ENCODE results near the gene LDLRAD3. TPM values are rescaled to one million over a fixed set of nuclear protein-coding genes. Genes with fewer than 3 reads are reported as not detected.
A peak's percentile ranks its signal among the peaks of the same experiment; 100 is the strongest.

LDLRAD3 gene
- total and polyA plus RNA-seq, 12 donors = 0.87 to 5.1 (median 1.7) TPM

GRCh38 chr11:36249246-36249645, 305.4 kb downstream of the LDLRAD3 start:
- WGBS, 2 donors = 79 to 83% methylated on average over 2 of the region's 2 CpGs
- H3K27ac ChIP-seq = peak overlapping the region in 1 of 10 donors; percentile 63
- H3K9me3 ChIP-seq = peaks cover 0 to 16% (median 0%) of the 10 kb centered on the region in 11 donors
- H3K4me3 ChIP-seq = no peak overlapping the region
- TF ChIP-seq CTCF (IDR thresholded peaks at IDR 0.05) = no peak
- H3K4me1 ChIP-seq = peaks cover 0 to 21% (median 0%) of the 10 kb centered on the region in 9 donors
- no peaks in the 10 kb centered on the region for H3K36me3 ChIP-seq
- intact Hi-C loops (cut with DNase I) = no loop called here
- DNase-seq (no peak), ATAC-seq (no peak)
- peaks cover 0 to 13% (median 0%) of the 10 kb centered on the region in 7 donors for H3K27me3 ChIP-seq

- Histone ChIP-seq H3K9me3 (peaks cover 0 to 26% (median 3%) of the 10 kb centered on the region in 11 donors), H3K27me3 (peaks cover 0 to 18% (median 0%) of the 10 kb centered on the region in 7 donors), H3K27ac (no peak overlapping the region), H3K4me3 (no peak overlapping the region), H3K36me3 (no peaks in the 10 kb centered on the region), H3K4me1 (peaks cover 0 to 21% (median 0%) of the 10 kb centered on the region in 9 donors)
- WGBS, 2 donors = 84 to 90% methylated on average over 2 of the region's 2 CpGs
- no peak for DNase-seq
- intact Hi-C loops (cut with DNase I) = loop anchor here in 4 of 10 donors (10.0 kb wide), 5 partner anchors 97 to 427 kb away; no protein-coding TSS in a partner anchor
- TF ChIP-seq CTCF (IDR thresholded peaks at IDR 0.05) = no peak
- no peak for ATAC-seq
Observed at GRCh38 chr11:36251823-36252222, 308.0 kb downstream of the LDLRAD3 start.

GRCh38 chr11:36253238-36253637, 309.4 kb downstream of the LDLRAD3 start:
- intact Hi-C loops (cut with DNase I) = loop anchor here in 4 of 10 donors (10.0 kb wide), 5 partner anchors 98 to 428 kb away; no protein-coding TSS in a partner anchor
- Histone ChIP-seq H3K27ac (no peak overlapping the region), H3K36me3 (no peaks in the 10 kb centered on the region), H3K4me1 (peaks cover 0 to 15% (median 0%) of the 10 kb centered on the region in 9 donors), H3K4me3 (no peak overlapping the region), H3K27me3 (peaks cover 0 to 19% (median 1%) of the 10 kb centered on the region in 7 donors), H3K9me3 (peaks cover 0 to 26% (median 3%) of the 10 kb centered on the region in 11 donors)
- WGBS, 2 donors = 35 to 65% methylated on average over 5 of the region's 5 CpGs
- TF ChIP-seq CTCF (IDR thresholded peaks at IDR 0.05) = no peak
- peak in 2 of 8 donors; percentile 31 to 33 for ATAC-seq
- DNase-seq = no peak

GRCh38 chr11:36254713-36255112, 310.9 kb downstream of the LDLRAD3 start:
- Histone ChIP-seq H3K4me3 (no peak overlapping the region), H3K27me3 (peaks cover 0 to 26% (median 5%) of the 10 kb centered on the region in 7 donors), H3K9me3 (peaks cover 0 to 26% (median 3%) of the 10 kb centered on the region in 11 donors), H3K36me3 (no peaks in the 10 kb centered on the region), H3K27ac (no peak overlapping the region), H3K4me1 (peaks cover 0 to 10% (median 0%) of the 10 kb centered on the region in 9 donors)
- ATAC-seq = no peak
- intact Hi-C loops (cut with DNase I) = loop anchor here in 8 of 10 donors (5.0 to 10.0 kb wide), 8 partner anchors 97 to 637 kb away; partner anchors contain the start of gene FJX1 (in 1 of the 8)
- no peak for DNase-seq
- WGBS, 2 donors = 88 to 93% methylated on average over 1 of the region's 1 CpG
- TF ChIP-seq CTCF (IDR thresholded peaks at IDR 0.05) = no peak
